Ramos (cell line): ENCODE results near the gene NR5A2.

ENCODE experiments used
- in situ Hi-C: fragments of 300-500 bp; cut with MboI; formaldehyde crosslinking; loops from one replicate; pipeline ENCODE4 v1.14.3; 2022; ENCODE audit warnings: low sequenced_read_pairs; ENCODE audit not compliant: unreplicated experiment

NR5A2 gene

DNA sequence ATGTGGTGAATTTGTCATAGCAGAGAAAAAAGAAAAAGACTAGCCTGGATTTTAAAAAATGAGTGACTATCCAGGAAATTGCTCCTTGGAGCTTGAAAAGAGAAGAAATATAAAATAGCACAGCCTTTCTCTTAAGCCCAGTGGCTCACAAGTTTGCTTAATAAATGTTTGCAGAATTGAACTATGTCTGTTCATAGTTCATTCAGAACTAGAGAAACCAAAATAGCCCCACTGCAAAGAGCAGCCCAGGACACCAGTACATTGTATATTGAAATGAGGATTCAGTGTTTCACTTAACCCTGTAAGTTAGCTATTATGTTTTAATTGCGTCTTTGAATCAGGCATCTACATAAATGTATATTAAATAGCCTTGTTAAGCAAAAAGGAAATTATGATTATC is 88.8 kb downstream of the NR5A2 start:
- in situ Hi-C loops: no loop called here

DNA sequence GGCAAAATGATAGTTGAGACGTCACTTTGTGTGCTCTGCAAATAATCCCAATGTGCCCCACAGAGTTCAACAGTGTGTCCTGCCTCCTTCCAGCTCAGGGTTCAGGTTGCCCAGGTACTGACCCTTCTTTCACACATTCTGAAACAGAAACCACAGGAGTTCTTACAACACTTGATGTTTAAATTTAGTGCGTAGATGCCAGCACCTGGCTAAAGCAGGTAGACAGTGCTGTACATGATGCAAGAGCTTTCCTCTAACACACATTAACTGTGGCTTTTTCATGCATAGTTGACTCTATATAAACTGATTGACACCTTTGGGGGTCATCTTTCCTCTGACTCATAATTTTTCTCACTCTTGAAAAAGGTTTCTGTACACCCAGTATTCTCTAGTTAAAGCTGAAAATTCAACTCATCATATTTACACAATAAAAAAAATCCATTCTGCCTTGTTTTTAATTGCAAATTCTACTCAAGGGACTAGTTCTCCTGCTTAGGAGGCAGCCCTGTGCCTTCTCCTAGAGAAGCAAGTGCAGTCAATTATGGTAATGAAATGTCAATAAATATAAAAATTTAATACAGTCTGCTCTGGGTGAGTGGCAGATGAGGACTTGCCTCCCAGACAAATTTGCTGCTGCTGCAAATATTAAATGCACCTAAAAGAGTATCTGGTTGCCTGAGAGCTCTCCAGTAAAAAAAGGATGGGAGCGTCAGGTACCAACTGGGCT is 91.4 kb downstream of the NR5A2 start:
- in situ Hi-C loops: no loop called here

DNA sequence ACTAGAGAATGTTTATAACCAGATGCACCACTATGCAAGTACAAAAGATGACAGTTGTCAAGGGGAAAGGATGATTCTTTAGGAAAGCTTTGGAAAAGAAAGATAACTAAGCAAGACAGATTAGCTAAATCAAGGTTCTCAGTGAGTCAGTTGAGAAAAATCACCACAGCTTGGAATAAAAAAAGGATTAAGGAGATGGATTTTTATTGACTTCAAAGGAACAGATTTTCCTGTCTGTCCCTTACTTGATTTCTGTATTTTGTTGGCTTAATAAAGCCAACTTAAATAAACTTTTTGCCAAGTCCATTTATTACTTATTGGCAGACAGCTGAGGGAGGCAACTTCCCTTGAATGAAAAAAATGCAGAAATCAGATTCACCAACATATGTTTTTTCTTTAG is 93.9 kb downstream of the NR5A2 start:
- in situ Hi-C loops: no loop called here

DNA sequence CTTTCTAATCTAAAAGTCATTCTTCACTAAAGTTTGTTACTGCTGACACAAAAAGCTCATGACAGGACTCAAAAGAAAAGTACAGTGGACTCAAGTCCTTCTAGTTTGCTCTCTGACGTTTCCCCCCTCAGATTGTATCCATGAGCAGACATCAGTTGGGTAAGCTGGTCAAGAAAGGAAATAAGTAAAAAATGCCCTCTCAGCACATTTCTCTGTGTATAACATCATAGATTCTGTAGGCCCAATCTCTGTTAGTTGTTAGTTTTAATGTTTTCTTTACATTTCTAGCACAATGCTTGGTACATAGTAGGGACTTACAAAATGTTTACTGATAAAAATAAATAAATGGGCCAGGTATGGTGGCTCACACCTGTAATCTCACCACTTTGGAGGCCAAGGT is 96.8 kb downstream of the NR5A2 start:
- in situ Hi-C loops: no loop called here

DNA sequence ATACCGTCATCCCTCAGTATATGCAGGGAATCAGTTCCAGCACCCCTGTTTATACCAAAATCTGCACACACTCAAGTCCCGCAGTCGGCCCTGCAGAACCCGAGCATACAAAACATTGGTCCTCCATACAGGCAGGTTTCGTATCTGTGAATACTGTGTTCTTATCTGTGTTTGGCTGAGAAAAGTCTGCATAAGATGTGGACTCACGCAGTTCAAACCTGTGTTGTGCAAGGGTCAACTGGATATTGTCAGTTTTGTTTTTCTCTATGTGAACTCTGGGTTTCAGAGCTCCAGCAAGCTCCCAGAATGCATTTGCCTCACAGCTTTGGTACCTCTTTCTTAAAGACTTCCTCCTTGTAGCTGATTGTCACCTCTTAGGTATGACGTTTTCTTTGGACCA is 100.6 kb downstream of the NR5A2 start:
- in situ Hi-C loops: loop anchor here (25.0 kb wide), 1 partner anchor 166 kb away; no protein-coding TSS in a partner anchor

DNA sequence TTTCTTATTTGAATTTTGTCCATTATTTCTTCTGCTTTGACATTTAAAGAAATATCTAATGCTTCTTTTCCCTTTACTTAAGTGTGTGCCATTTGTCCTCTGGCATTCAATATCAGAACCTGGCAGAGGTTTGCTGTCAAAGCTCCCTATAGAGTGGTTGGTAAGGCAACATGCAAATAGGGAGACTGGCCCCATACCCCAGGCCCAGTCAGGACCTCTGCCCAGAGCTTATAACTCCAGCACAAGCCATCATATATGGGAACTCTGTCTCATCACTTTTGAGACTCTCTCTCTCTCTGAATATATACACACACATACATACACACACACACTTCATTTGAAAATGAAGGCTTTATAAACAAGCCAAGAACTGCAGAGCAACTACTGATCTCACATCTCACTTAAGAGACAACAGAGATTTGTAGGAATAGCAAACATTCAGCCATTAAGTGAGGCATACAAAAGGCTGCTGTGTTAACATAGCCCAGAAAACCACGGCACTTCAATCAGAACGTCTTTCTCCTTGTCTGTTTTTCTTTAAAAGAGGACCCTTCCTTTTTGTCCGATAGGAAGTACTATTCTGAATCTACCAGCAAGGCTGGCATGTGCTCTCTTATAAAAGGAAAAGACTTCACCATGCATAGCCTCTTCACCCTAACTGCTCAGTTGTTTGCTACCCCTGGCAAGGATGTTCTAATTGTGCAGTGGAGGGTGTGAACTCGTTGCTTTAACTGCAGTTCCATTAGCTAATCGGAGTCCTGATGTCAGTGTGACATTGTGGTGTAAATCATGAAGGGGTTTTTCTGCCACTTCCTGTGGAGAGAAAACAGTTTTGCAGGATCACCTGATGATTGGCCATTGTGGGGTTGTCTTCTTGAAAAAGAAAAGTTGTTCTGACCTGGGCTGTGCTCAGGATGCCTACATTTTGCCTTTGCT is 101.7 kb downstream of the NR5A2 start:
- in situ Hi-C loops: loop anchor here (25.0 kb wide), 1 partner anchor 167 kb away; no protein-coding TSS in a partner anchor

DNA sequence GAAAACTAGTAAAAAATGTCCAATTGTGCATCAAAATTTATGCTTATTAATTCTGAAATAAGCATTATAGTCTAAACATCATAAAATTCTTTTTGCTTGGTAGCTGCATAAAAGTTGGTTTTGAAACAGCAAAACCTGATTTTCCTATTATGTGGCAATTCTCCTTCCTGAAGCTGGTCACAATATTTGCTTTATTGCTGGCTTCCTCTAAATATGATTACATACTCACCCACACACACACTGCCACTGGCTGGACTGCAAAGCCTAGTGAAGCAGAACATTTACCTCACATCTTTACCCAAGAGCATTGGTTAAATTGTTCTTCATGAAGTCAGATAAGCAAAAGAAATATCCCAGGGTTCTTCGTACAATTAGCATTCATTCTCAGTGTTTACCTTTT is 103.0 kb downstream of the NR5A2 start:
- in situ Hi-C loops: loop anchor here (25.0 kb wide), 1 partner anchor 168 kb away; no protein-coding TSS in a partner anchor

DNA sequence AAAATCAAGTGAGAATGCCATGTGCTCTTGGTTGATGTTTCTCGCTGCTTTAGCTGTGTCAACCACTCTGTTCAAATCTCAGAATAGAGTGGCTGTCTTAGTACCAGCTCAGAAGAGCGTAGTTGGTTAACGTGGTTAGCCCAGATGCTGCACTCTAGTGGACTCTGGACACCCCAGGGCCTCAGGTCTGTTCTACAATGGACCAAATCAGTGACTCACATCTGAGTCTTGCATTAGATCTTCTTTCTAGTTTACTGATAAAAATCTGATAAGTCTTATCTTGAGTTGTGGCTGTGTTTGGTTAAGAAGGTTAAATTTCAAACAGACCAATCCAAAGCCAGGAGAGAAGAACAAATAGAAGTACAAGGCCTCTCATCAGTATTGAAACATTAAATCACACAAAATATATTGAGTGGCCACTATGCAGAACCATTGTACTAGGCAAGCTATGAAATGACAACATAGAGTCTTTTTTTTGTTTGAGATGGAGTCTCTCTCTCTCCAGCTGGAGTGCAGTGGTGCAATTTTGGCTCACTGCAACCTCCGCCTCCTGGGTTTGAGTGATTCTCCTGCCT is 104.1 kb downstream of the NR5A2 start:
- in situ Hi-C loops: loop anchor here (25.0 kb wide), 1 partner anchor 169 kb away; no protein-coding TSS in a partner anchor

DNA sequence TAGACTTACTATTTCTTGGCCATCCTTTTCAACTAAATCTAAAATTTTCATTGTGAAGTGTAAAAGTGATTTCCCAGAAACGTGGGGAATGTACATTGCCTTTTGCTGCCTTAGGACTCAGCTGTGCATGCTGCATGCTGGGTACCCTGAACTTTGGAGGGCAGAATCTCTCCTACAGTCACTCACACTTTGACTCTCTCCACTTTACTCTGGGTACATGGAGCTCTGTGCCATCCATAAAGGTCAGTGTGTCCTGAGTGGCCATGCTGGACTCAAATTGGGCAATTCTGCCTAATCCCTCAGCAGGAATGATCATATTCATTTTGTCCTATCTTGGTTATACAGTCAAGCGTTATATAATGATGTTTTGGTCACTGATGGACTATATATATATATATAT is 105.6 kb downstream of the NR5A2 start:
- in situ Hi-C loops: loop anchor here (25.0 kb wide), 1 partner anchor 171 kb away; no protein-coding TSS in a partner anchor

DNA sequence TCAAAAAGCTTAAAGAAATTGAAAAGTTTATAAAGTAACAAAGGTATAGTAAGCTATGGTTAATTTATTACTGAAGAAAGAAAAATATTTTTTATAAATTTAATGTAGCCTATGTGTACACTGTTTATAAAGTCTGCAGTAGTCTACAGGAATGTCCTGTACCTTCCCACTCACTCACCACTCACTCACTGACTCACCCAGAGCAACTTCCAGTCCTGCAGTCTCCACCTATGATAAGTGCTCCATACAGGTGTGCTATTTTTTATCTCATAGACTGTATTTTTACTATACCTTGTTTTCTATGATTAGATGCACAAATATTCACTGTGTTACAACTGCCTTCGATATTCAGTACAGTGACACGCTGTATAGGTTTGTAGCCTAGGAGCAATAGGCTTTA is 106.6 kb downstream of the NR5A2 start:
- in situ Hi-C loops: loop anchor here (25.0 kb wide), 1 partner anchor 172 kb away; no protein-coding TSS in a partner anchor

DNA sequence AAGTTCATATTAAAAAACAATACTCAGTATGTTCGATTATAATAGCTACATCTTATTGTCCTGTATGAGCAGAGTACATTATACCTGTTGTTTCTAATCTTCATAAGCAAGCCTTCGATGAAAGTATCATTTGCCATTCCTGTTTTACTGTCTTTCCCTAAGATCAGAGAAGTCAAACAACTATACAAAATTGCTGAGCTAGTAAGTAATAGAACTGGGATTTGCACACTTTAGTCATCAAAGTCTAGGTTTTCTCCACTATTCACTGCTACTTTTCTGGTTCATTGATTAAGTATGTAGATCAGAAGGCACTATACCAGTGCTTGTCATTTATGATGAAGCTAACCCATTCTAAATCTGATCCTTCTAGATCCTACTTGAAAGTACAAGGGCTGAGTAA is 108.9 kb downstream of the NR5A2 start:
- in situ Hi-C loops: loop anchor here (25.0 kb wide), 1 partner anchor 174 kb away; no protein-coding TSS in a partner anchor

DNA sequence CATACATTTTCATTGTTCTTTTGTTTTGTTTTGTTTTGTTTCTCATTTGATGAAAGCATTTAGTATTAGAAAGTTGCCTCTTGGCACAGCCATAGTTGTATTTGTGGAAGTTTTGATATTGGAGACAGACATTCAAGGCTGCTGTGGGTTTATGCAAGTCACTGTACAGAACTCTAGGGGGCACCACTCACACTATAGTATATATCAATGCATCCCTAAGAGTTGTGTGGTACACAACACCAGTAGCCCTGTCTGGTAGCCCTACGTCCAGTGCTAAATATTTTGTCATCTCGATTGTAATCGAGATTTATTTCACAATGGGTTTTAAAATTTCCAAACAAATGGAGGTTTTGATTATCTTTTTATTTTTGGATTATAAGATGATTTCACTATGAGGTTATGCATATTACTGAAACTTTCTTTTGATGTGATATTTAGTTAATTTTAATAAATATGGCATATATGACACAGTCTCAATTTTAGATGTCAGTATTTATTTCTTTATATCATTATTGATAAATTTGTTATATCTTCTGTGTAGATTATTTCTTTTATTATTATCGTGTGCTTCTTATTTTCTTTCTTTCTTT is 112.2 kb downstream of the NR5A2 start:
- in situ Hi-C loops: loop anchor here (25.0 kb wide), 1 partner anchor 177 kb away; no protein-coding TSS in a partner anchor

DNA sequence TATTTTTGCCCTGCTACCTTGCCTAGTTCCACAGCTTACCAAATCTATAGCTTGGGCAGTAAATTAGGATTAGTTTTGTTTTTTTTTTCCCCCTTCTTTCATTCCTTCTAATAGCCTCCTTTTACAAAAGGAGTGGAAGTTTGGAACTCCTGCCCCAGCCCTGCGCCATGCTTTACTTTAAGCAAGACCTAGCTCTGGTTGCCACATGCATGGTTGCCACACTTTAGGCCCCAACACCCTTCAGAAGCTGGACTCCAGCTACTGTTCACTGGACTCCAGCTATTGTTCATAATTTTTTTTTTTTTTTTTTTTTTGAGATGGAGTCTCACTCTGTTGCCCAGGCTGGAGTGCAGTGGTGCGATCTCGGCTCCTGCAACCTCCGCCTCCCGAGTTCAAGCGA is 115.8 kb downstream of the NR5A2 start:
- in situ Hi-C loops: loop anchor here (25.0 kb wide), 1 partner anchor 181 kb away; no protein-coding TSS in a partner anchor

DNA sequence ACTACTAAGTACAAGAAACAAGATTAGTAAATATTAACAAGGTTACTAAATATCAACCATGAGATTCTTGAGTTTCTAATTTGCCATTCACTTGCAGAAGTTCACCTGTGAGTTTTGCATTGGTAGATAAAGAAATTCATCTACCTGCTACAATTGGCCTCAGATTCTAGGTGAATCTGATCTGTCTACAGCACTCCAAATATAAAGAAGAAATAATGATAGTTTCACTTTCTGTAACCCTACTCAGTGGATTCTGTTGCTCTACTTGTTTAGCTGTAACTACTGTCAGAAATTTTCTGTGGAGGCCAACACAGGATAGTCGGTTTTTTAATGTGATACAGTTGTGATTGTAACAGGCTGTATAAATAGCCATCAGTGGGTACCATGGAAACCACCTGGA is 118.6 kb downstream of the NR5A2 start:
- in situ Hi-C loops: loop anchor here (25.0 kb wide), 1 partner anchor 184 kb away; no protein-coding TSS in a partner anchor

DNA sequence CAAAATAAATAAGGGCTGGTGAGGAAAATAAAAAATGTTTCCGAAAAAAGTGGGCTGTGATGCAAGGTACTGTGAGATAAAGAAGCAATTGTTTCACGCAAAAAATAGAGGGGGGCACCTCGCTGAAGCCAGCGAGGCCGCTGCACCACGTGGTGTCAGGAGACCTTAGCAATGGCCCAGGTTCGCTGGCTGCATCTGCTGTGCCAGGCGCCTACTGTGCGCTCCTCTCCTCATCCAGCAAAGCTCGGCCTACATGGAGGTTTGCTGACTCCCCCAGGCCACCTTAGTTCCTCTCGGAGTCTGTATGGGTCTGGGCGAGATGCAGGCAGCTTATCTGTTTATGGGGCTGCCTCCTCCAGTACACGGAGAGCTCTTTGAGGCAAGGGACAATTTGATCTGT is 119.6 kb downstream of the NR5A2 start:
- in situ Hi-C loops: loop anchor here (25.0 kb wide), 1 partner anchor 185 kb away; no protein-coding TSS in a partner anchor

DNA sequence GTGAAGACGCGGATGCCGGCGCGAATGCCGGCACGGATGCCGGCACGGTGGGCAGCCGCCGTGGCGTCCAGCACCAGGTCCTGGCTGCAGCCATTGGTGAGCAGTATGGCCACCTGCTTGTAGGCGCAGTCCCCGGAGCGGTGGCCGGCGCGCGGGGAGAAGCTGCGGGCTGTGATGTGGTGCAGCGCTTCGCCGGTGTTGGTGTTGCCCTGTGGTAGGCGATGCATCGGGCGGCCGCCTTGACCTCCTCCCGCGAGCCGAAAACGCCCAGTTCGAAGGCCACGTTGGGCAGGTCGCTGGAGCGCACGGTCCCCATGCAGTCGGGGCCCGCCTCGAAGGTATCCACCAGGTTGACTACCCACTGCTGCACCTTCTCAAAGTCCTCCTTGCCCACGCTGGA is 120.2 kb downstream of the NR5A2 start:
- in situ Hi-C loops: loop anchor here (25.0 kb wide), 1 partner anchor 185 kb away; no protein-coding TSS in a partner anchor

DNA sequence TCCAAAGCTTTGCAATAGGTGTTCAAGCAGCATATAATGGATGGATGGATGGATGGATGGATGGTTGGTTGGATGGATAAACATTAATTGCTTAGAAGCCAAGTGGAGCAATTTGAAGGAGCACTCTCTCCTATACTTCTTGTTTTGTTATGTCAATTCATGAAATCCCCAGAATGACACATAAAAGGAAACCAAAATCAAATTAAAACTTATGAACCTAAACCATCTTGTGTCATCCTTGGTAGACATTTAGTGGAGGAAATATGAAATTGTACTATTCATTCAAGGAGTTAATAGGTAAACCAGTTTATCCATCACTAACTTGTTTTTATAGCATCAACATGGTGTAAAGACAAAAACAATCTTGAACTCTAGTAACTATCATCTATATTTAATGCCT is 122.5 kb downstream of the NR5A2 start:
- in situ Hi-C loops: no loop called here

DNA sequence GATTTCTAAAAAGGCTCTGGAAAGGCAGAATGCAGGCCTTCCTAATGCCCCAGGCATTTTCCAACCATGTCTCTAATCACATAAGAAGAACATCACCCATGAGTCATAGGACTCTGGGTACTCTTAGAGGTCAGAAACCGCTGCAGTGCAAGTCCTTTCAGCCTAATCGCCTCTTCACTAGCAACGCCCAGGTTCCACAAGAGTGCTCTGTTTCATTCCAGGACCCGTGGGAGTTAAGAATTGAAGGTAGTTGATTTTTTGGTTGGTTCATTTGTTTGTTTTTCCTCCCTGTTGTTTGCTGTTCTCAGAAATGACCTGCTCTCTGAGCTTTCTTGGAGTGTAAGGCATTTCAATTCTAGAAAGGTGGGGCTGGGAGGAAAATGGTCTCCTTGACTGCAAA is 123.2 kb downstream of the NR5A2 start:
- in situ Hi-C loops: no loop called here

DNA sequence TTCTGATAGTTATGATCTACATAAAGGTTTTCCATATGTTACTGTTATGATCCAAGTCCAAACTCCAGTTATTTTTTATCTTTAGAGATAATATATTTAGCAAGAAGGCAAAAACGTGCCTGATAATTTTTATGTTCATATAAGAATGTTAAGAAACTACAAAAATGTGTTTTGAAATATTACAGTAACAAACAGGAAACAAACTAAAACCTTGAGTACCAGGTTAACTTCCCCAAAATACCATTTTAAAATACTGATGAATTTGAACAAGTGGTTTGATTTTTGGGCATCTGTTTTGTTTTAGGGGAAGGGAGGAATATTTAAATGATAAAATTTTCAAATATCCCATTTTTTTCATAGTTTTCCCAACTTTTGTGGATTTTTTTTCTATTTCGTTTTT is 124.8 kb downstream of the NR5A2 start:
- in situ Hi-C loops: no loop called here
